ENCODE data around the gene KCNJ4.
"Not testable (repeated sequence)": the region's sequence is repeated elsewhere in the genome, so short reads cannot be mapped to it uniquely, and the experiment has no call there.

The KCNJ4 gene

DNA sequence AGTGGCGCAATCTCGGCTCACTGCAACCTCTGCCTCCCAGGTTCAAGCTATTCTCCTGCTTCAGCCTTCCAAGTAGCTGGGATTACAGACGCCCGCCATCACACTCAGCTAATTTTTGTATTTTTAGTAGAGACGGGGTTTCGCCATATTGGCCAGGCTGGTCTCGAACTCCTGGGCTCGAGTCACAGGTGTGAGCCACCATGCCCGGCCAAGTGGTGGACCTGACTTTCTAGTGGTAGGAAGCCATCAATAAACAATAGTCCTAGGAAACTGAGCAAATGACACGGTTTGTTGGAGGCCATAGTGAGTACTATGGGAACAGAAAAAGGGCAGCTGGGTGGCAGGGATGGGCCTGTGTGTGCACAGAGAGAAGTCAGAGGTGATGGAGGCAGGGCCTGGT is 15.2 kb upstream of the KCNJ4 start:
- not testable (repeated sequence) for DNase-seq (ENCODE audit: low read depth)

- no peak for DNase-seq (ENCODE audit: low read depth)
Measured at GRCh38 chr22:38469306-38469781, 14.3 kb upstream of the KCNJ4 start.

DNA sequence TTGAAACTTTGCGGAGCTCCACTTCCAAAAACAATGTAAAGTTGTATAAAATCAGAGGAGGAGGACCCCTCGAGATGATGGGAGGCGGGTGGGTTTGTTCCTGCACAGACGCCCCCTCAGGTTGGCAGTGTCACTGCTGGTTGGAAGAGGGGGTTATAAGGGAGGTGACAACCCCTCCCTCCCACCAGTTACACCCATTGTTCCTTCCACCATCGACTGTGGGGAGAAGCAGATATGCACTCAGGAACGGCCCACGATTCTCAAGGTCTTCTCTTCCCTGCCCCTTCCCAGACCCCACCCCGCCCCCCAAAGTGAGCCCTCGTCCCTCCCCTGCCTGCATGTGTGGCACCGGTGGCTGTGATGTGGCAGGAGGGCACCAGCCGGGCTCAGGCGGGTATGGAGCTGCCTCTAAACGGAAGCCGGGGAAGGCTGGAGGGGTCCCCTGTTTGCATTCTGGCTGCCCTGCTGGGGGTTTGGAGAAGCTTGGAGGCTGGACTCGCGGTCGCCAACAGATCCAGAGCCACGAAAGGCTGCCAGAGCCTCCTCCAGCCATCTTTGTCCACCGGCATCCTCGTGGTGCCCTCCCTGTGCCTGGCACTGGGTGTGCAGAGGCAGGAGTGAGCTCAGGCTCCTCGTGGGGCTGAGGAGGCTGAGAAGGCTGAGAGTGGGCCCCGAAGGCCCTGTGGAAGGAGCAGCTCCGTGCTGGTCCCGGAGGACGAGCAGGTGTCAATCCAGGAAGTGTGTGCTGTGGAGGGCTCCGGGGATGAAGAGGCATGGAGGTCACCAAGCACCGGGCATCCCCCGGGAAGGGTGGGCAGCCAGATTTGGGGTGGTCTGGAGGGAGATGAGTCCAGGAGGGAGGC is 13.7 kb upstream of the KCNJ4 start:
- DNase-seq (ENCODE audit: low read depth): no peak

GRCh38 chr22:38467904-38468442 is 13.0 kb upstream of the KCNJ4 start, which contains the start of gene KDELR3:
TSS of gene KDELR3 (plus strand) at chr22:38468096. CDS start at chr22:38468234, 138 bp downstream.
- peak; percentile 33 for DNase-seq (ENCODE audit: low read depth)

GRCh38 chr22:38467438-38467903 is 12.5 kb upstream of the KCNJ4 start:
- DNase-seq (ENCODE audit: low read depth): no peak

DNA sequence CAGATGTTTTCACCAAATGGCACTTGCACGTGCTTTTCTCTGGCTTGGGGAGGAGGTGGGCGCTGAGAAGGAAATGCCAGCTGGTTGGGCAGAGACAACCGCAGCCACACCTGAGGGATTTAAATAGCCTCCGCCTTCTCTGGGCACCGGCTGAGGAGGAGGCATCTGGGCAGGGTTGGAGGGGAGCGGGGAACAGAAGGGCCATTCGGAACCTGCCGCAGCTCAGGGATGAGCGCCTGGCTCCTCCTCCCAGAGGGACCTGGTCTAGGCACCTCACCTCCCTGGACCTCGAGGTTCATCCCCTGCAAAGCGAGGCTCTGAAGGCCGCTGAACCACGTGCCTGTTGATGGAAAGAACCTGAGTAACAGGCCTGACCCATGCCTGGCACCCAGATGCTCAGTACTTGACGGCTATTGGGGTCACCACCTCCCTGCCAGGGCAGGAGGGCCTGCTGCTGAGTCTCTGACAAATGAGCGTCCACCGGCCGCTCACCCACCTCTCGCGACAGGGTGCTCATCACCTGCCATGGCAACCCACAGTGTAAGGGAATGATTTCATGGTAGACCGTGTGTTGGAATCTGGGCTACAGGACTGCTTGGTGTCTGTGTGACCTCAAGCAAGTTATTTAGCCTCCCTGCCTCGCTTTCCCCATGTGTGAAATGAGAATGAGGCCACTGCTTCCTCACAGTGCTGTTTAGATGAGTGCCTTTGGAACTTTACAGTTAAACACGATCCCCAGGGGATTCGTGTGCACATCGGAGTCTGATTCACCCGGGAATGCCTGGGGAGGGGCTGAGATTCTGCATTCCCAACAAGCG is 10.9 kb upstream of the KCNJ4 start:
- DNase-seq (ENCODE audit: low read depth): no peak

DNA sequence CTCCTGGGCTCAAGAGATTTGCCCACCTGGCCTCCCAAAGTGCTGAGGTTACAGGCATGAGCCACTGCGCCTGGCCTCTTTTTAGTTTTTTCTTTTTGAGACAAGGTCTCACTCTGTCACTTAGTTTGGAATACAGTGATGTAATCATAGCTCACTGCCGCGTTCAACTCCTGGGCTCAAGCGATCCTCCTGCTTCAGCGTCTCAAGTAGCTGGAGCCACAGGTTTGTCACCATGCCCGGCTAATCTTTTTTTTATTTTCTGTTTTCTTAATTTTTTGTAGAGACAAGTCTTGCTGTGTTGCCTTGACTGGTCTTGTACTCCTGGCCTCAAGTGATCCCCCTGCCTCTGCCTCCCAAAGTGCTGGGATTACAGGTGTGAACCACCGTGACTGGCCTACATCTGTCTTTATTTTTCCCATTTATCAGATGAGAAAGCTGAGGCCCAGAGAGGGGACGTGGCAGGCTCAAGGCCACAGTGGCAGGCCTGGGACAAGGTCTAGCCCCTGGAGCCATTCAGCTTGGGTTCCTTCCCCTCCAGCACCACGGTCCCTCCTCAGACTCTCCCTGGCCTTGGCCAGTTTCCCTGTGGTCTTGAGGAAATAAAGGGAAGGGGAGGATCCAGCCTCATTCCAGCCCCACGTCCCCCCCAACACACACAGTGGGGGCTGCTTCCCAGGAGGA is 10.1 kb upstream of the KCNJ4 start:
- DNase-seq (ENCODE audit: low read depth): no peak

GRCh38 chr22:38462960-38463784 is 8.2 kb upstream of the KCNJ4 start:
- DNase-seq (ENCODE audit: low read depth): no peak

DNA sequence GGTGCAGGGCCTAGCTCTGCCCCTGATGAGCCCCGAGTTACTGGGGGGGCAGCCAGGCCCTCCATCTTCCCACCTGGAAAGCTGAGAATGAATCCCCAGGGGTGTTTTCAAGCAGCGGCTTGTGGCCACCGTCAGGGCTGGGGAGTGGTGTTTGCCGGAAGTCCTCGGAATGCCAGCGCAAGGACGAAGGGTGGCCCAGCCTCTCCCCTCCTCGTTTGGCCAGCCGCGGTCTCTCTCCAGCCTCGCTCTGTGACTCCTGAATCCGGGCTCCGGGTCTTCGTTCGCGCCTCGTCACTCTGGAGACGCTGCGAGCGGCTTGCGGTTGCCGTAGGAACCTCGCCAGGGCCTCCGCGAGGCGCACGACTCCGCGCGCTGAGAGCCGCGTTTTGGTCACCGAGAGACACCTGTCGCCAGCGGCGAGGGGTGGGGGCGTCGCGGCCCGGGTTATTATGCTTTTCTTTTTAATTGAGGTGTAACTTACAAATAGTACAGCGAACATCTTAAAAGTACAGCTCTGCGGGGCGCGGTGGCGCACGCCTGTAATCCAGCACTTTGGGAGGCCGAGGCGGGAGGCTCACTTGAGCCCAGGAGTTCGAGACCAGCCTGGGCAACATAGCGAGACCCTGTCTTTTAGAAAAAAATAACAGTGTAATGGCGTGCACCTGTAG is 6.5 kb upstream of the KCNJ4 start:
- peak; percentile 15 for DNase-seq (ENCODE audit: low read depth)

GRCh38 chr22:38461057-38461413 is 6.0 kb upstream of the KCNJ4 start:
- no peak for DNase-seq (ENCODE audit: low read depth)

DNA sequence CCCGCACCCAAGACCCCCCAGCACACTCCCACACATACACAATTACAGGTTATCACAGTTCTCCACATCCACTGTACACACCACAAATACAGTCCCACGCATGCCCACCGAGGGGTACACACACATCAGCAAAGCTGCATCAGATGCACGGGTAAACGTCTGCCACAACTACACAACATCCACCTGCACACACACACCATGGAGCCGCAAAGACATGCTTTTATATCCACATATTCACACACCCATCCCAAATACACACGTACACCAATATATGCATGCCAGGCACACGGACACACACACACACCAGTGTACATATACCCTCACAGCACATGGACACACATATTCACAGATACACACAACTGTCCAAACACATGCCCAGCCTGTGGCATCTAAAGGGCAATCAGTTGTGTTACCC is 5.4 kb upstream of the KCNJ4 start:
- no peak for DNase-seq (ENCODE audit: low read depth)

- no peak for DNase-seq (ENCODE audit: low read depth)
Measured at GRCh38 chr22:38456841-38457699, 2.1 kb upstream of the KCNJ4 start.

- DNase-seq (ENCODE audit: low read depth): no peak
Measured at GRCh38 chr22:38456272-38456835, 1.4 kb upstream of the KCNJ4 start.

DNA sequence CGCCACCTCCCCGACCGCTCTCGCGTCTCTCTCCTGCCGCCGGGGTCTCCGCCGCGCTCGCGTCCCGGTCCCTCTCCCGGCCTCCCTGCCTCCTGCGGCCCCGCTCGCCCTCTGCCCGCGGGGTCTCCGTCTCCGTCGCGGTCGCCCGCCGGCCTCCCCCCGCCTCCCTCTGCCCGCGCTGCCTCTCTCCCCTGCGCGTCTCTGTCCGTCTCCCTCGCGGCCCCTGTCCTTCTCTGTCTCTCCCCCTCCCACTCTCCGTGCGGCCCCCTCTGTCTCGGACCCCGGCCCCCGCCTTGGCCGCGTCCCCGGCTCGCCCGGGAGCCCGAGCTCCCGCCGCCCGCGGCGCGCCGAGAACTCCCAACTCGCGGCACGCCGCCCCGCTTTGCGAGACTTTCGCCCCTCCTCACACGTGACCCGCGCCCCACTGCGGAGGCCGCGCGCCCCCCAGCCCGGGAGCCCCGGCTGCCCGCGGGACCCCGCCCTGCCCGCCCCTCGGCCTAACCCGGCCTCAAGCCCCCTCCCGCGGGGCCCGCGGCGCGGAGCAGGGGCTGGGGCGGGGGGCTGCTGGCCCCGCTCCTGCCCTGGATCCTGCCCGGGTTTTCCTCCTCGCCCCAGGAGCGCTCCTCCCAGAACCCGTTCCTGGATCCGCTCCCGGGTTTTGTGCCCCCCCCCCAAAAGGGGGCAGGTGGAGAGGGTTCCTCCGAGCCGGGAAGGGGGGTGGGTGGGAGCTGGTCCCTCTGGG is 702 bp upstream of the KCNJ4 start:
- no peak for DNase-seq (ENCODE audit: low read depth)

GRCh38 chr22:38454353-38455075 is 485 bp downstream of the KCNJ4 start:
- no peak for DNase-seq (ENCODE audit: low read depth)

- DNase-seq (ENCODE audit: low read depth): no peak
Measured at GRCh38 chr22:38453996-38454352, 1.0 kb downstream of the KCNJ4 start.

DNA sequence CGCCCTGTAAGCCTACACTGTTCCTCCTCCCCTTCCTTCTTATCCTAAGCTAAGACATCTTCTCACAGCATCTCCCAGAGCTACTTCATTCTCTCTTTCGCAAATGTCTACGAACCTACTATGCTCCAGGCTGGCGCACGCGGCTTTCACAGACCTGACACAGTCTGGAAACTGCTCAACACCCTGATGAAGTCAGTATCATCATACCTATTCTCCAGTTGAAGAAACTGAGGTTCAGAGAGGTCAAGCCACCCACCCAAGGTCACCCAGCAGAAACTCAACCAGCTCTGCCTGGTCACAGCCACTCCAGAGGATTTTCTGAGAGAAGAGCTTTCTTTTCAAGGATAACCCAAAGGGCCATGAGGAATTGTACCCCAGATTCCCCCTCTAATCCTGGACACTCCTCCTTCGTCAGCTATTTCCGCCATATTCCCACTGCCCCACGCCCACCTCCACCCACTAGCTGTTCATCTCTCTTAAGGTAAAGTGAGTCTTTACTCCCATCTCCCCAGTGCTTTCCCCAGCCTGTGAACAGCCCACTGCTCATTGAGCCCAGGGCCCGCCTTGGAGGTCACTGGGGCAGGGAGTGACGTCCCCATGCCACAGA is 1.8 kb downstream of the KCNJ4 start:
- no peak for DNase-seq (ENCODE audit: low read depth)

All from activated T-helper 9 cell treated with anti-CD3 and anti-CD28 coated beads, Interleukin-2, amount 50 U/mL, for 16 hours (primary cell).